Germinal center (tissue), 1 donor: ENCODE measurements around the gene TSPAN5.

Source experiments
- DNase-seq: peaks from one replicate; pipeline ENCODE4 v3.0.0; 2012; ENCODE audit warnings: mixed read lengths, low spot score

Gene TSPAN5

DNA sequence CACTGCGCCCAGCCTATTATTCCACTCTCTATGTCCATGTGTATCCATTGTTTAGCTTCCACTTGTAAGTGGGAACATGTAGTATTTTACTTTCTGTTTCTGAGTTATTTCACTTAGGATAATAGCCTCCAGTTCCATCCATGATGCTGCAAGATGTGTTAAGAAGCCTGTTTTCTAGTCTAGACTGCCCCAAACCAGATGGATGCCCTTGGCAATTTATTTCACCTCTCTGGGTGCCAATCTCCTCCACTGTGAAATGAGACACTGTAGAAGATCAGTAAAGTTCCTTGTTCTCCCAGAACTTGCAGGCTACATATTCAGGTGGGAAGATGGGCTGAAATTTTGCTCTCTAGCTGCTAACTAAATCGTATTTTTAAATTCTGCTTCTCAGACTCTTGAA lies 72.8 kb downstream of the TSPAN5 start:
- no peak for DNase-seq

DNA sequence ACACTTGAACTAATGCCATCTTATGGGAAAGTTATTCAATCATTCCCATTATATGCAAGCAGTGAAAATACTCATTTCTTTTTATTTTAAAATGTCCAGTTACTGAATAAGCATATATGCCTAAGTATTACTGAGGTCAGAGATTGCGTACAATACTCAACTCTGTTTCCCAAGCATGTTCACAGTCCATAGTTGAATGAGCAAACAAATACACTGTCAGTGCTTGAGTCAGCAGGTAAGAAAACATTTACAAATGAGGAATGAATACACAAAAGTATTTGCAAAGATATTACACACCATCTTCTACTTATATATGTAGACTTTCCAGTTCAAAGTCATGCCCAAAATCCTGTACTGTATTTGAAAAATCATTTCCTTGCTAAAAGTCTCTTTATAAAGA lies 74.1 kb downstream of the TSPAN5 start:
- DNase-seq, result no peak

- DNase-seq, result no peak
These were observed 75.1 kb downstream of the TSPAN5 start for GRCh38 chr4:98583265-98583664.

- no peak for DNase-seq
These were observed 77.3 kb downstream of the TSPAN5 start for GRCh38 chr4:98581126-98581525.

GRCh38 chr4:98577956-98578355 lies 80.5 kb downstream of the TSPAN5 start:
- no peak for DNase-seq

- DNase-seq, result no peak
These were observed 83.6 kb downstream of the TSPAN5 start for GRCh38 chr4:98574816-98575215.

- DNase-seq, result no peak
These were observed 84.6 kb downstream of the TSPAN5 start for GRCh38 chr4:98573791-98574190.

DNA sequence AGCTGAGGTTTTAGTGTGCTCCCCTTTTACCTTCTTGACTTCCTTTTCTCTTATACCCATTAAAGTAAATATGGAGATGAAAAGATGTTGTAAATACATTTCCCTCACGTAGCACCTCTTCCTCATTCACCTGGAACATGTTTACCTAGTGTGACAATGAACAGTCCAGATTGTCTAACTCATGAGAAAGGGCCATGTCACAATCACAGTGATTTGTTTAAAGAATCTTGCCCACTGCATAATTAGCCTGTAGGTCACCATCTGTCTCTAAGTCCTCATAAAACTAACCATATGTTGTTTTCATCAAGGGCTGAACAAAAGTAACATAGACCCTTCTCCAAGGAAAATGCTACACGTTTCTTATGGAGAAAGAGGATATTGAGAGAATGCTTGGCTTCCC lies 85.7 kb downstream of the TSPAN5 start:
- DNase-seq, result no peak

DNA sequence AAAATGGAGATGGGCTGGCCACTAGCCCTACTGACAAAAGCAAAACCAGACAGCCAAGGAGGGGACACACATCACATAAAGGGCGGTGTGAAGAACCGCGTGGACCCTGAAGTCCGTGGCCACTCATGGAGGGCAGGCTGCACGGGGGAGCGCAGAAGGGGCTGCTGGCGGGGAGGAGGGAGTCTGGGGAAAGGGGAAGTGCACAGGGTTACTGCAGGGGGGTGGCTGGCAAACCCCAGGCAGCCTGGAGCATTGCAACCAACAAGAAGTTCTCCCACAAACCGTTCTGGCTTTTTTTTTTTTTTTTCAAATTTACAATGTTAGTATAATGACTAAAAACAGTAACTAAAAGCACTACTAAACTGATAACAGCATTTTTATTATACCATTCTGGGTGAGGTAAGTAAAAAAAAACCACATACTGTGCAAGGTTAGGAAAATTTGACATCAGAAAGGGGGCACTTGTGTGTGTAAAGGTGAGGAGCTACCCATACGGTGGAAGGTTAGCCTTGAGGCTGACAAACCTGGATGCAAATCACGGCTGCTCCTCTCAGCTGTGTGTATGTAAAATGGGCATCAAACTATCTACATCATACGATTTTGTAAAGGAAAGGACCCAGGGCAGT lies 87.1 kb downstream of the TSPAN5 start:
- DNase-seq, result no peak

DNA sequence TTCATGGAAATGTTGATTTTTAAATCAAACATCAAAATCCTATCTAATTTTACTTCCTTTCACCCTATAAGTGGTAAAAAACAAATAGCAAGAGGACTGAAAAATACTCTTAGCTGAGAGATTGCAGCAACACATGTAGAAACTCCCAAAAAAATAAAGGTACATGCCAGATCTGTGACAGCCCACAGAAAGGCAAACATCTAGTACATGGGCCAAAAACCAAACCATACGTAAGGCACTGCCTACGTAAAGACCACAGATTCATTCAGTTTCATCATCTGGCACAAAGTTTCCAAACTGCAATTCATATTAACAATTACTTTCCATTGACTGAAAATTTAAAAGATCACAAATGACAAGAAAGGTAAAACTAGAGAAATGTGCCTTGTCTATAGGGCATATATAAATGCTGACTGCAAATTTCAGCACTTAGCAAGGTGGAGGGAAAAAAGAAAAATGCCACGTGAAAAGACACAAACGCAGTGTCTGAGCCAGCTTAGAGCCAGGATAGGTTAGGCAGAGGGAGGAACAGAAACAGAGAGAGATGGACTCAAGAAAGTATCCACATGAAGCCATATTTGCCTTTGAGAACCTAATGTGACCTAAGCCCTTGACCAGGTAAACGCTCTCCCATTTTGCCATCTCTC lies 88.1 kb downstream of the TSPAN5 start:
- no peak for DNase-seq

DNA sequence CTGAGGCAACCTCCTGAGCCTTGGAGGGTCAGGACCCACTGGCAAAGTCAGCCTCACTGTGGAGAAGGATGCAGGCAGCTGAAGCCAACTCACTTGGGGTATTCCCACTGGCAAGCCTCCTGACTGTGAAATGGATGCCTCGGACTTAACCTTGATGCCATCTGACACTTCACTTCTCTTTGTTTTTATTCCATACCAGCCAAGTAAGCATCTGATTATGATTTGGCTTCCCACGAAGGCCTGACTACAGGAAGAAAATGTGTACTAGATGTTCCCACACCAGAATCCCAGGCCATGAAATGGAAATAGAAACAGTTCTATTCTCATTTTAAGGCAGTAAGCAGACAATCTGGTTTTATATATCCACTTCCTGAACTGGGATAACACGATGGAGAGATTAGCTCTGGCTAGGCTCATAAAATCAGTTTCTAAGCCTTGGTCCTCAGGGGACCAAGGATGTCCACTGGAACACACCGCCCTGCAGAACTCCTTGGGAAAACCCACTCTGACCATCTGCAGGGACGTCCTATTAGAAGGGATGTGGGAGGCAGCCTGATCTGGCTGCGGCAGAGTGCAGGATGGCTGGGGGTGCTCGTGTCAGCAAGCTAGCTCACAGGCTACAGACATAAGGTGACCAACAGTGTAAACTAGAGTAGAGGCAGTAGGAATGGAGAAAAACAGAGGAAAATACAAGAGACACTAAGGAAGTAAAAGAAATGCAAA lies 89.3 kb downstream of the TSPAN5 start:
- DNase-seq, result no peak

GRCh38 chr4:98567611-98568010 lies 90.8 kb downstream of the TSPAN5 start:
- DNase-seq, result no peak

DNA sequence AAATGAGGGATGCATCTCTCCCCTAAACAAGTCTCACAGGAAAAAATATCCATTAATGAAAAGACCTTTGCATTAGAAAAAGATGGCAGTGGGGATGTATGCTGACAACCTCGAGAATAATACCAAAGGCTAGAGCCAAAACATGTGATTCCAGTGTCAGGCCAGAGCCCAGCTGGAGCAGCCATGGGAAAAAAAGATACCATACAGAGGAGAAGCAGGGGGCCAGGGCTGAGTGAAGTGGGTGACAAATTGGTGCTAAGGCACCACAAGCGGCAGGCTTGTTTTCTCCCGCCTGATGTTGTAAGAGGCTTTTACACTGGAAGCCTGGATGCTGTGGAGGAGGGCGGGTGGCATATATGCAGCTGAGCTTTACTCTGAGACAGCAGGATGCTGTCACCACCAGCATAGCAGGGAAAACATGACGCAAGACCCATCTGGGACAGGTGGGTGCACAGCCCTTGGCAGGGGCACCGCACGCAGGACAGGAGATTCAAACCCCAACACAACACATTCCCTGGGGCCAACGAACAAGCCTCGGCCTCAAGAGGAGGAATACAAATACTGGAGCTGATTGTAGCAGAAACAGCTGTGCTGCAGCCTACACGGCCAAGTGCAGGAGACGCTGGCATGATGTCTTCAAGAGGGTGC lies 91.9 kb downstream of the TSPAN5 start:
- DNase-seq, result no peak

DNA sequence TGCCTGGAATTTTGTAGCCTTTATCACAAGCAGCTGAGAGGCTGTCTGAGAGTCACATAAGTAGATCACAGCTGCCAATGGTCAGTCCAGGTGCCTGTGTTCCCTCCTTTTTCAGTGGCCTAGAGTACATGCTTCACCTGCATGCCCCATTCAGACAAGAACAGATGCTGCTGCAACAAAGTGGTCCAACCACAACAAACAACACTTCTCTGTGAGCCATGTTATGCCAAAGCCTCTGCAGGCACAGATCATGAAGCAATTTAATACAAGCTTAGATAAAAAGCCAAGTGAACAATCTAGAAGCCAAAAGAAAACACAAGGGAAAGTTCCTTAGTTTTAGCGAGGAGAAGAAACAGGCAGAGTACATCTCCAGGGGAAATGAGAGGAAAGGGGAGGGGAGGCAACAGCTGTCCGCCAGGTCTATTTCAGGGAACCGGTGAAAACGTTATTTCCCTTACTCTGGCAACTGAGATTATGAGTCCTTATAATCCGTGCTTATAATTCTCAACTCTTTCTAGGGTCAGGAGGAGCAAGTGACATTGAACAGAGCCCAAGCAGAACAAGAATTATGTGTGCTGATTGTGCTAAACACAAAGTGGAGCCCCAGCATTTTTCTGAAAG lies 92.6 kb downstream of the TSPAN5 start:
- DNase-seq, result no peak

- no peak for DNase-seq
These were observed 93.6 kb downstream of the TSPAN5 start for GRCh38 chr4:98564852-98565251.

GRCh38 chr4:98560321-98560720 lies 98.1 kb downstream of the TSPAN5 start:
- DNase-seq, result no peak

GRCh38 chr4:98558471-98559169 lies 99.8 kb downstream of the TSPAN5 start:
- DNase-seq, result no peak

- DNase-seq, result no peak
These were observed 101.1 kb downstream of the TSPAN5 start for GRCh38 chr4:98557194-98557892.

DNA sequence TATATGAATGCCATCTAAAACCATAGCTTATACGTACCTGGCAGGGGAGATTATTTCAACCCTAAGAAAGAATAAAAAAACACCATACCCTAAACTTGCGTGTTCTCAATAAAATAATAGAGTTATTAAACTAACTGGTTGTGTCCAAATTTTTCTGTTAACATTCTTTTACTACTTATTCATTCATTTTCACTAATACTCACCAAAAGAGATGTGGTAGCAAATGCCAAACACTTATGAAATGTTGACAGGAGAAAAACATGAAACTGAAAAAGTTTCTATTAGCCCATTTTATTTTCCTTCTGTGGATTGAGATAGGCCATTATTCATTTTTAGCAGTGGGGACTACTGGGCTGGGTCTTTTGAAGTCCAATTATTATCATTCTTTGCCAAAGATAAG lies 102.0 kb downstream of the TSPAN5 start:
- DNase-seq, result no peak

DNA sequence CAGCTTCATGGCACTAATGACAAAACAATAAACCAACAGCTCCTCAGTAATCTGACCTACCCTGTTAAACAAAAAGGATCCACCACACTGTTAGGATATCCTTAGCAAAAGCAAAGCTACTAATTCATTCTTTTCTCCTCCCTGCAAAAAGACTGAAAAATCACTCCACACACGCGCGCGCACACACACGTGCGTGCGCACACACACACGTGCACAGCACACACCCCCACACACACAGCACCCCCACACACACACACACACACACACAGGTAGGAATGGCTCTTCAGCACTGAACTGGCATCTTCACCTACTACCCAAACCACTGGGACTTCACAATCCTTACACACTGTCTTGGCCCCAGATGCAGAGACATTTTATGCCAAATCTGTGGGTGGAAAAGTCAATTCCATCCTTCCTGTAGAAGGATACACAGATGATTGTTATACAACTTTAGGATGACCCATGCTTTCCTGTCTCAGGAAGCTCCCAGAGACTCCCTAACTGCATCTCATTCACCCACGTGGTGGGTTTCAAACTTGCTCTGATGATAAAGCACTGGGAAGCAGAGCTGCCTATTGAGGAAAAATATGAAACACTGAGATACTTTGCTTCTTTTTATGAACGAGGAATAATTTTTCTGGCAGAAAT lies 102.5 kb downstream of the TSPAN5 start:
- DNase-seq, result no peak
